Measurements from ENCODE around the gene ADAMTS17. TPM values are rescaled to one million over a fixed set of nuclear protein-coding genes. Genes with fewer than 3 reads are reported as not detected.
A peak's percentile ranks its signal among the peaks of the same experiment; 100 is the strongest.

The ADAMTS17 gene
- total and polyA plus RNA-seq, 4 donors, result 0.28 to 46.9 (median 9.1) TPM

DNA sequence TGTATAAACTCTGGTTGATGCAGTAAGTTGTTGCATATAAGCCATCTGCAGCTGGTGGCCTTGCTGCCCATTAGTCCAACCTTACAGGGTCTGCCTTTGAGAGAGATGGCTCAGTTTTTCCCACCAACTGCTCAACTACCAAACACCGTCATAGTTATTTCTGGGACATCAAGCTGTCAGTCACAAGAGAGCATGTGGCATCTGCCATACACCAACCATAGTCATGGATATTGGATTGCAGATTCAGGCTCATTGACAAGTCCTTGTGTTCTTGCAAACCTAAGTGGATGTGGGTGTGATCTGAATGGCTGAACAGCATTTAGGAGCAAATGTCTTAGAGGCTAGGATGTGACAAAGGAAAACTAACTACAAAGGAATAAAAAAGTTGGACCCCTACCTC lies 137.6 kb downstream of the ADAMTS17 start (continued):
- TF ChIP-seq ATF3 (IDR thresholded peaks at IDR 0.05), result no peak
- TF ChIP-seq HNF4G (IDR thresholded peaks at IDR 0.05), result no peak
- TF ChIP-seq HNF4A (conservative IDR thresholded peaks at IDR 0.05), result no peak
- TF ChIP-seq FOXA2 (IDR thresholded peaks at IDR 0.05), result no peak
- TF ChIP-seq MAX (IDR thresholded peaks at IDR 0.05), result no peak
- no peak for TF ChIP-seq GABPA (IDR thresholded peaks at IDR 0.05 in 1 of 2, conservative IDR thresholded peaks at IDR 0.05 in 1 of 2)

DNA sequence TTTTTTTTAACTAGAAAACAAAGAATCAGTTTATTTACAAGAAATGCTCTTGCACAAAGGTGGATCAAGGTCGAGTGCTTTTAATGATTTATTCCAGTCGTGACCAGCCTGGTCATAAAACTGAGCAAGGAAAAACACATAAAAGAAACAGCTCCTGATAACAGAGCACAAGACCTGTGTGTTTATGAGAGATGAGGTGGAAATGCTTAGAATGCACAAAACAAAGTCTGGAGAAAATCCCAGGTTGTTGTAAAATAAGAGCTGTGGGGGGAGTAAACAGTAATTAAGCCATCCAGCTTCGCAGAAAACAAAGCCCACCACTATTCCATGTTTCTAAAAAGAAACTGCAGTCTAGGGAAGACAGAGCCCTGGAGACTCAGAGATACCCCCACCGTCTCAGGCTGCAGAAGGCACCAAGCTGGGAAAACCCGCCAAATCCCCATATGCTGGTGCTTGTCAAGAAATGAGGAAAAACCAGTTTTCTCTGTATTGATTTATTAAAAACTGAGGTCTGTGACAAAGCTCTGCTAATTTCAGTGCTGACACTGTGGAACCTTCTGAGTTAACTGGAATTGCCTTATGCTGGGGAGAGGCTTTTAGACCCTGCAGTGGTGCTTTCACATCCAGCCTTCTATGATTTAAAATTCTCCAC lies 139.3 kb downstream of the ADAMTS17 start:
- TF ChIP-seq RXRA (IDR thresholded peaks at IDR 0.05) (no peak), HNF4A (conservative IDR thresholded peaks at IDR 0.05) (peak in 1 of 2 donors; percentile 20)
- no peaks in the 10 kb centered on the region for H3K27me3 ChIP-seq (ENCODE audit: control insufficient read depth in 4 of 4, insufficient read depth in 4 of 4, low read length in 3 of 4)
- WGBS, result 50% methylated on average over 5 of the region's 5 CpGs
- H3K27ac ChIP-seq (ENCODE audit: low read depth in 1 of 2, low read length in 2 of 2), result no peak overlapping the region
- H3K9ac ChIP-seq (ENCODE audit: low read depth in 1 of 2, low read length in 2 of 2), result no peak overlapping the region
- H3K4me1 ChIP-seq (ENCODE audit: control insufficient read depth in 4 of 4, insufficient read depth in 4 of 4, low read length in 3 of 4), result peaks cover 0 to 14% (median 13%) of the 10 kb centered on the region in 4 donors
- no peaks in the 10 kb centered on the region for H3K9me3 ChIP-seq (ENCODE audit: control insufficient read depth in 4 of 4, low read length in 3 of 4)
- DNase-seq (ENCODE audit: low spot score), result no peak
- no peak overlapping the region for H3K4me3 ChIP-seq (ENCODE audit: low read depth in 1 of 3, low read length in 3 of 3)
- no peaks in the 10 kb centered on the region for H3K36me3 ChIP-seq (ENCODE audit: control insufficient read depth in 4 of 4, insufficient read depth in 3 of 4, low read depth in 1 of 4, low read length in 3 of 4)

GRCh38 chr15:100201376-100202280 lies 140.1 kb downstream of the ADAMTS17 start:
- Histone ChIP-seq H3K9ac (ENCODE audit: low read depth in 1 of 2, low read length in 2 of 2) (no peak overlapping the region), H3K27ac (ENCODE audit: low read depth in 1 of 2, low read length in 2 of 2) (no peak overlapping the region), H3K27me3 (ENCODE audit: control insufficient read depth in 4 of 4, insufficient read depth in 4 of 4, low read length in 3 of 4) (no peaks in the 10 kb centered on the region), H3K9me3 (ENCODE audit: control insufficient read depth in 4 of 4, low read length in 3 of 4) (no peaks in the 10 kb centered on the region), H3K4me3 (ENCODE audit: low read depth in 1 of 3, low read length in 3 of 3) (no peak overlapping the region), H3K36me3 (ENCODE audit: control insufficient read depth in 4 of 4, insufficient read depth in 3 of 4, low read depth in 1 of 4, low read length in 3 of 4) (no peaks in the 10 kb centered on the region), H3K4me1 (ENCODE audit: control insufficient read depth in 4 of 4, insufficient read depth in 4 of 4, low read length in 3 of 4) (peaks cover 0 to 14% (median 13%) of the 10 kb centered on the region in 4 donors)
- WGBS, result 72% methylated on average over 18 of the region's 18 CpGs
- no peak for DNase-seq (ENCODE audit: low spot score)
- no peak for TF ChIP-seq TAF1 (conservative IDR thresholded peaks at IDR 0.05)

- H3K9ac ChIP-seq (ENCODE audit: low read depth in 1 of 2, low read length in 2 of 2), result no peak overlapping the region
- DNase-seq (ENCODE audit: low spot score), result no peak
- no peaks in the 10 kb centered on the region for H3K36me3 ChIP-seq (ENCODE audit: control insufficient read depth in 4 of 4, insufficient read depth in 3 of 4, low read depth in 1 of 4, low read length in 3 of 4)
- H3K27ac ChIP-seq (ENCODE audit: low read depth in 1 of 2, low read length in 2 of 2), result no peak overlapping the region
- 91% methylated on average over 22 of the region's 22 CpGs for WGBS
- no peaks in the 10 kb centered on the region for H3K27me3 ChIP-seq (ENCODE audit: control insufficient read depth in 4 of 4, insufficient read depth in 4 of 4, low read length in 3 of 4)
- peaks cover 0 to 14% (median 13%) of the 10 kb centered on the region in 4 donors for H3K4me1 ChIP-seq (ENCODE audit: control insufficient read depth in 4 of 4, insufficient read depth in 4 of 4, low read length in 3 of 4)
- TF ChIP-seq HNF4G (IDR thresholded peaks at IDR 0.05) (no peak), REST (IDR thresholded peaks at IDR 0.05) (no peak), YY1 (IDR thresholded peaks at IDR 0.05) (no peak), HNF4A (conservative IDR thresholded peaks at IDR 0.05) (no peak), RAD21 (IDR thresholded peaks at IDR 0.05) (no peak), CTCF (IDR thresholded peaks at IDR 0.05; ENCODE audit: low read depth, low read length, missing input control) (no peak), FOXA2 (IDR thresholded peaks at IDR 0.05) (no peak), SP1 (IDR thresholded peaks at IDR 0.05) (no peak), TAF1 (conservative IDR thresholded peaks at IDR 0.05) (no peak), EGR1 (IDR thresholded peaks at IDR 0.05; ENCODE audit: low read depth in 2 of 2) (no peak), RXRA (IDR thresholded peaks at IDR 0.05) (no peak), ATF3 (IDR thresholded peaks at IDR 0.05) (no peak), NR2F2 (IDR thresholded peaks at IDR 0.05) (no peak), MAX (IDR thresholded peaks at IDR 0.05) (no peak), GABPA (IDR thresholded peaks at IDR 0.05 in 1 of 2, conservative IDR thresholded peaks at IDR 0.05 in 1 of 2) (no peak)
- no peak overlapping the region for H3K4me3 ChIP-seq (ENCODE audit: low read depth in 1 of 3, low read length in 3 of 3)
- no peaks in the 10 kb centered on the region for H3K9me3 ChIP-seq (ENCODE audit: control insufficient read depth in 4 of 4, low read length in 3 of 4)
Observed at GRCh38 chr15:100200287-100200880, 141.4 kb downstream of the ADAMTS17 start.
